Ovary (tissue), 9 donors: Measurements from ENCODE around the gene ZFPL1. TPM values are rescaled to one million over a fixed set of nuclear protein-coding genes. Genes with fewer than 3 reads are reported as not detected.
A peak's percentile ranks its signal among the peaks of the same experiment; 100 is the strongest.

Source experiments
- DNase-seq, 5 donors: peaks; one replicate each; pipeline ENCODE4 v3.0.0-alpha.2; 2019 to 2020
- H3K27ac ChIP-seq, 2 donors: fragments of 200-600 bp; one replicate each; pipeline versions ENCODE4 v1.5.1 to v1.8.0; 2019 to 2022
- H3K27me3 ChIP-seq: fragments of 200-600 bp; one replicate; pipeline ENCODE4 v1.8.0; 2022
- H3K36me3 ChIP-seq: fragments of 200-600 bp; sonication (generic); one replicate; pipeline ENCODE4 v1.5.1; 2019
- H3K4me1 ChIP-seq: one replicate; pipeline ENCODE4 v1.8.1; 2013; ENCODE audit warnings: mild to moderate bottlenecking, moderate library complexity; ENCODE audit not compliant: insufficient read depth
- H3K4me3 ChIP-seq: fragments of 200-600 bp; sonication (generic); one replicate; pipeline ENCODE4 v1.5.1; 2017
- H3K9me3 ChIP-seq, 2 donors: fragments of 200-600 bp in 1 of 2; sonication (generic) in 1 of 2; one replicate each; pipeline versions ENCODE4 v1.5.1 to v1.8.1; 2013 to 2019; ENCODE audit warnings: mild to moderate bottlenecking in 1 of 2, moderate library complexity in 1 of 2
- CTCF ChIP-seq, 3 donors: fragments of 450-650 bp in 2 of 3; fragments of 200-600 bp in 1 of 3; IDR thresholded peaks; one replicate each; pipeline versions ENCODE4 v1.5.1 to v1.8.0; 2016 to 2022; ENCODE audit warnings: antibody characterized with exemption in 3 of 3, mild to moderate bottlenecking in 1 of 3
- EP300 ChIP-seq: sonication (generic); formaldehyde crosslinking; IDR thresholded peaks from one replicate; pipeline ENCODE4 v1.6.1; 2017; ENCODE audit warnings: antibody characterized with exemption
- POLR2A ChIP-seq: fragments of 450-650 bp; IDR thresholded peaks from one replicate; pipeline ENCODE4 v1.6.1; 2017; ENCODE audit warnings: antibody characterized with exemption, mild to moderate bottlenecking, moderate library complexity
- WGBS, 3 donors: extraction: QIAGEN DNeasy Blood & Tissue Kit in 1 of 3; methylation state at CpG; one replicate each; pipeline versions ENCODE4 v1.1.5 to v1.1.7; 2013 to 2017; 5-methylcytosine and 5-hydroxymethylcytosine counted together
- intact Hi-C, 4 donors: fragments of 100-400 bp; cut with DNase I; formaldehyde crosslinking; loops; one replicate each; pipeline versions ENCODE4 v1.11.0 to v1.15.1; 2022 to 2023
- polyA plus RNA-seq, 2 donors: library from polyadenylated mRNA; stranded (reverse); fragments of 200-250 nt in 1 of 2; fragments of 350-450 nt in 1 of 2; fragmentation: Illumina TruSeq in 1 of 2; extraction: RNeasy Lipid Tissue Mini Kit (QIAGEN cat#74804) in 1 of 2; gene quantifications; one replicate each; pipeline ENCODE4 v1.2.3, GENCODE V29; 2013 to 2014
- total RNA-seq, 7 donors: library from RNA; depleted of rRNA in 2 of 7; stranded (reverse); fragments of >200 nt in 2 of 7; fragmentation: NEBNext Ultra II Directional in 3 of 7; extraction: Animal tissue kit (Norgen Biotek cat#: 25700) in 3 of 7; gene quantifications; one replicate each; pipeline versions ENCODE4 v1.1.0 to v1.2.4, GENCODE V29; 2016 to 2023
- donor health status: DM: no; HTN: no; CAD: no; lungs with moderate emphysema.
- donor health status: DM: no; HTN: no; CAD: no.
- donor health status: Bipolar disorder and iron deficiency.
- donor health status: DM: yes; HTN: yes; CAD: no.
- donor health status: DM: no; HTN: no; CAD: no.
- donor health status: DM: yes; HTN: yes; CAD: no.

ZFPL1 gene
- total and polyA plus RNA-seq, 9 donors: 11.2 to 44.8 (median 35.1) TPM

GRCh38 chr11:65045728-65046127 lies 38.3 kb upstream of the ZFPL1 start:
- H3K27me3 ChIP-seq: no peaks in the 10 kb centered on the region
- no peaks in the 10 kb centered on the region for H3K36me3 ChIP-seq
- peaks cover 8% of the 10 kb centered on the region for H3K4me1 ChIP-seq
- H3K9me3 ChIP-seq: no peaks in the 10 kb centered on the region
- TF ChIP-seq POLR2A: no peak
- no peak for TF ChIP-seq CTCF (IDR thresholded peaks at IDR 0.05)
- no peak for TF ChIP-seq EP300
- no peak overlapping the region for H3K27ac ChIP-seq
- 73 to 87% (median 82%) methylated on average over 7 of the region's 7 CpGs for WGBS, 3 donors
- DNase-seq: no peak
- no peak overlapping the region for H3K4me3 ChIP-seq
- intact Hi-C loops: no loop called here

GRCh38 chr11:65047581-65048422 lies 36.2 kb upstream of the ZFPL1 start:
- Histone ChIP-seq H3K36me3 (no peaks in the 10 kb centered on the region), H3K27ac (peak overlapping the region; percentile 11 to 23), H3K4me3 (peak overlapping the region; percentile 52), H3K4me1 (peaks cover 8% of the 10 kb centered on the region), H3K27me3 (no peaks in the 10 kb centered on the region), H3K9me3 (no peaks in the 10 kb centered on the region)
- WGBS, 3 donors: 5 to 14% (median 8%) methylated on average over 26 to 56 of the region's 56 CpGs
- TF ChIP-seq CTCF (IDR thresholded peaks at IDR 0.05) (no peak), EP300 (no peak), POLR2A (no peak)
- DNase-seq: peak in 3 of 5 donors; percentile 46 to 56 (median 48)
- intact Hi-C loops: no loop called here

- TF ChIP-seq CTCF (IDR thresholded peaks at IDR 0.05) (no peak), EP300 (no peak), POLR2A (no peak)
- DNase-seq: no peak
- no peaks in the 10 kb centered on the region for H3K9me3 ChIP-seq
- peaks cover 6% of the 10 kb centered on the region for H3K4me1 ChIP-seq
- no peak overlapping the region for H3K27ac ChIP-seq
- H3K4me3 ChIP-seq: no peak overlapping the region
- H3K27me3 ChIP-seq: no peaks in the 10 kb centered on the region
- intact Hi-C loops: no loop called here
- H3K36me3 ChIP-seq: no peaks in the 10 kb centered on the region
- 61 to 68% (median 67%) methylated on average over 9 of the region's 9 CpGs for WGBS, 3 donors
These were observed 32.6 kb upstream of the ZFPL1 start for GRCh38 chr11:65051398-65051858.

- TF ChIP-seq EP300 (no peak), POLR2A (no peak), CTCF (IDR thresholded peaks at IDR 0.05) (no peak)
- Histone ChIP-seq H3K4me1 (no peaks in the 10 kb centered on the region), H3K27me3 (no peaks in the 10 kb centered on the region), H3K27ac (no peak overlapping the region), H3K9me3 (no peaks in the 10 kb centered on the region), H3K36me3 (no peaks in the 10 kb centered on the region), H3K4me3 (no peak overlapping the region)
- 40 to 44% (median 41%) methylated on average over 8 of the region's 8 CpGs for WGBS, 3 donors
- intact Hi-C loops: no loop called here
- DNase-seq: no peak
These were observed 30.1 kb upstream of the ZFPL1 start for GRCh38 chr11:65053827-65054508.
